GM12801 (cell line): ENCODE data around the gene SLC66A1.

Source experiments
- CTCF ChIP-seq: IDR thresholded peaks from one replicate; pipeline ENCODE4 v1.5.1; 2011; ENCODE audit warnings: control low read depth; ENCODE audit not compliant: insufficient read length; ENCODE audit errors: extremely low read depth

The SLC66A1 gene

GRCh38 chr1:19311931-19312781 is at the start of gene SLC66A1, which contains the start of gene AKR7A2:
Gene SLC66A1 (plus strand): TSS chr1:19312326. CDS start chr1:19317678, 5,352 bp downstream.
Gene AKR7A2 (minus strand): TSS chr1:19312144. CDS start chr1:19312124, 20 bp downstream.
- TF ChIP-seq CTCF = no peak

GRCh38 chr1:19262744-19263143 is 49.4 kb upstream of the SLC66A1 start:
- no peak for TF ChIP-seq CTCF

GRCh38 chr1:19268445-19268844 is 43.7 kb upstream of the SLC66A1 start:
- TF ChIP-seq CTCF = no peak

GRCh38 chr1:19272064-19272463 is 40.1 kb upstream of the SLC66A1 start:
- TF ChIP-seq CTCF = no peak

GRCh38 chr1:19273106-19273843 is 38.9 kb upstream of the SLC66A1 start:
- no peak for TF ChIP-seq CTCF

GRCh38 chr1:19274636-19275035 is 37.5 kb upstream of the SLC66A1 start:
- TF ChIP-seq CTCF = no peak

GRCh38 chr1:19283891-19284290 is 28.2 kb upstream of the SLC66A1 start:
- TF ChIP-seq CTCF = no peak
